ENCODE data around the gene KMT2D.

KMT2D gene

GRCh38 chr12:49092816-49093406 is 32.3 kb upstream of the KMT2D start:
- Histone ChIP-seq H3K4me1 (peaks cover 15% of the 10 kb centered on the region), H3K27me3 (ENCODE audit: low read depth) (peaks cover 25% of the 10 kb centered on the region)
- DNase-seq (ENCODE audit: low spot score in 2 of 2): no peak

DNA sequence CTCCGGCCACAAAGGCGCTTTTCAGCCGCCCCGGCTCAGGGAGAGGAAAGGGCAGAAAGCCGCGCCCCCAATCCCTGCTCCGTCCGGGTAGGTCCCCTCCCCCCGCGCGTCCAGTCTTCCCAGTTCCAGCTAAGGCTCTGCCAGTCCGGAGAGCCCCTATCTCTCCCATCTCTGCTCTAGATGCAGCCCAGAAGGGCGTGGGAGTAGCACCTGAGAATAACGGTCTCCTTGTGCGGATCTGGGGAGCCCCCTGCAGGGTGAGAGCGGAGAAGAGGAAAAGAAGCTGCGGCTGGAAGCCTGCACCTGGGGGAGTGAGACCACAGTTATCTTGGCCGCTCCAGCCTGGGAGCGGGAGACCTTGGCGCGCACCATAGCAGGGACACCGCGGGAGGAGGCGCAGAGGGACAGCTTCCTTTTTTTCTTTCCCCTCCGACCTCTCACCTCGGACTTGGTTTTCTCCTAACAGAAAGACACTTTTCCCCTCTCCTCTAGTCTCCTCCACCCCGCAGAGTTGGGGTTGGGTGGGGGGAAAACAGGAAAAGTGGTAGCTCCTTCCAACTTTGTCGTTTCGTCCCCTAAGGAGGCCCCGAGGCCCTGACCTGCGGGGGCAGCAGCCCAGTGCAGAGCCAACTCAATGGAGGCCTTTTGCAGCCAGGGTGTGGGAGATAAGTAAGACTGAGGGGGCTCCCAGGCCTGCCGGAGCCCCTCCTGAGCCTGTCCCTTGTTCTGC is 31.7 kb upstream of the KMT2D start:
- H3K27me3 ChIP-seq (ENCODE audit: low read depth): peaks cover 25% of the 10 kb centered on the region
- in situ Hi-C loops (cut with MboI; ENCODE audit: low sequenced_read_pairs): no loop called here
- H3K4me3 ChIP-seq: peak overlapping the region; percentile 15
- peak; percentile 68 to 78 for DNase-seq (ENCODE audit: low spot score in 2 of 2)
- H3K4me1 ChIP-seq: peaks cover 16% of the 10 kb centered on the region
- no peaks in the 10 kb centered on the region for H3K9me3 ChIP-seq
- H3K36me3 ChIP-seq (replicated peaks): 0 out of 2 replicates have a peak, but pooled peaks cover 2% of the 10 kb centered on the region

More at GRCh38 chr12:49092816-49093406, 32.3 kb upstream of the KMT2D start:
- H3K4me3 ChIP-seq: no peak overlapping the region
- 0 out of 2 replicates have a peak, but pooled peaks cover 9% of the 10 kb centered on the region for H3K36me3 ChIP-seq (replicated peaks)
- no peaks in the 10 kb centered on the region for H3K9me3 ChIP-seq
- in situ Hi-C loops (cut with MboI; ENCODE audit: low sequenced_read_pairs): no loop called here

- H3K36me3 ChIP-seq (replicated peaks): no peaks in the 10 kb centered on the region
- H3K4me3 ChIP-seq: peak overlapping the region; percentile 15; the same call in 1 of the 2 replicates
- peaks cover 16% of the 10 kb centered on the region for H3K4me1 ChIP-seq
- H3K27me3 ChIP-seq (ENCODE audit: low read depth): peaks cover 25% of the 10 kb centered on the region
- in situ Hi-C loops (cut with MboI; ENCODE audit: low sequenced_read_pairs): no loop called here
- H3K9me3 ChIP-seq: no peaks in the 10 kb centered on the region
- DNase-seq (ENCODE audit: low spot score in 2 of 2): no peak
Measured at GRCh38 chr12:49091836-49092085, 31.2 kb upstream of the KMT2D start.

- Histone ChIP-seq H3K27me3 (ENCODE audit: low read depth) (peaks cover 25% of the 10 kb centered on the region), H3K4me1 (peaks cover 16% of the 10 kb centered on the region), H3K36me3 (replicated peaks) (no peaks in the 10 kb centered on the region), H3K4me3 (no peak overlapping the region), H3K9me3 (no peaks in the 10 kb centered on the region)
- in situ Hi-C loops (cut with MboI; ENCODE audit: low sequenced_read_pairs): no loop called here
- DNase-seq (ENCODE audit: low spot score in 2 of 2): no peak
Measured at GRCh38 chr12:49091056-49091835, 30.7 kb upstream of the KMT2D start.

DNA sequence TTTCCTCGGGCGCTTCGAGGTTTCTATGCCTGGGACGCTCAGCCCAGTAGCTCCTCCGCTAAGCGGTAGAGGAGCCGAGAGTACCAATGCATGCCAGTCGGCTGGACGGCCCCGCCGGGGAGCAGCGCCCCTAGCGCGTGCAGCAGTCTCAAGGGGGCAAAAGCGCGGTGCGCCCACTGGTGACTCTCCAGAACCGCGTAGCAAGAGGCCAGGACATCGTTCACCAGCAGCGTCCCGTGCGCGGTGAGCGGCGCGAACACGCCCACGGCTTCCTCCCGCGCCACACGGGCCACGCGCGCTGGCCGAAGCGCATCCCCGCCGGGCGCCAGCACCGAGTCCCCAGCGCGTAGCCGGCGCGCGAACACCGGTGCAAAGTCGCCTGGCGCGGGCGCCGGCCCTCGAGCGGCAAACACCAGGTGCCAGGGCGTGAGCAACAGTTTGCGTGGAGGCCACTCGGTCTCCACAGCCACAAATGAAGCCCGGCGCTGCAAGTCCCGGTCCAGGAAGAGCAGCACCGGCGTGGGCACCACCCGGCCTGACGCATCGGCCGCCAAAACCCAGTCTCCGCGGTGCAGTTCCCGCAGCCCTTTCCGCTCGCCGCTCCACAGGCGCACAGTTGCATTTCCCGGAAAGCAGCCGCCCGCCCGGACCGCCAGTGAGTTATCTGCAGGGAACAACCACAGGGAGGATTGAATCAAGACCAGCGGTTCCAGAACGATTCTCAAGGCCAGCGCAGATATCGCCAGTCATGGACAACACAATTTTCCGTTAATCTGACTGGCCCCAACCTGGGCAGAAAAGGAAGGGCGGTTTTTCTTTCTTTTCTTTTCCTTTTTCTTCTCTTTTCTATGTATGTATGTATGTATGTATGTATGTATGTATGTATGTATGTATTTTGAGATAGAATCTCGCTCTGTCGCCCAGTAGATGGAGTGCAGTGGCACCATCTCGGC is 29.5 kb upstream of the KMT2D start:
- no peak overlapping the region for H3K4me3 ChIP-seq
- H3K27me3 ChIP-seq (ENCODE audit: low read depth): peaks cover 25% of the 10 kb centered on the region
- peaks cover 16% of the 10 kb centered on the region for H3K4me1 ChIP-seq
- in situ Hi-C loops (cut with MboI; ENCODE audit: low sequenced_read_pairs): no loop called here
- no peaks in the 10 kb centered on the region for H3K9me3 ChIP-seq
- no peaks in the 10 kb centered on the region for H3K36me3 ChIP-seq (replicated peaks)
- DNase-seq (ENCODE audit: low spot score in 2 of 2): peak in 1 of 2 experiments; percentile 52

DNA sequence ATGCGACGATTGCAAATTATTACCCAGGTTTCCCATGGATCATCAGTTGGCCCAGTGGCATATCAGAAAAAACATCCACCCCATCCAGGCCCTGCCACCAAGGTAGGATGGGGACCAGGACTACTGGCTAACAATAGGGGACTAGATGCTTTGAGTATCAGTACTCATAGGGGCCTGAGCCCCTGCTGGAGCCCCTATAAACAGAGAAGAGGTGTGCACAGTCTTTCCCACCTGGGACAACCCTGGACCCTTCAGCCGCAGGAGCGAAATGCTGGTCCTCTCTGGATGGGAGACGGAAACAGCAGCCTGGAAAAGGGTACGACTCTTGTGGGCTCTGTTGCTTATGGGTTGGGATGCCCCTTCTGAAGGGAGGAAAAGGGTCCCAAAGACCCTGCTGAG is 28.3 kb upstream of the KMT2D start:
- in situ Hi-C loops (cut with MboI; ENCODE audit: low sequenced_read_pairs): no loop called here
- H3K9me3 ChIP-seq: no peaks in the 10 kb centered on the region
- H3K27me3 ChIP-seq (ENCODE audit: low read depth): peaks cover 25% of the 10 kb centered on the region
- no peak for DNase-seq (ENCODE audit: low spot score in 2 of 2)
- no peaks in the 10 kb centered on the region for H3K36me3 ChIP-seq (replicated peaks)
- H3K4me1 ChIP-seq: peaks cover 16% of the 10 kb centered on the region
- no peak overlapping the region for H3K4me3 ChIP-seq

GRCh38 chr12:49088150-49088931 is 27.7 kb upstream of the KMT2D start:
- Histone ChIP-seq H3K9me3 (no peaks in the 10 kb centered on the region), H3K4me3 (no peak overlapping the region), H3K36me3 (replicated peaks) (no peaks in the 10 kb centered on the region), H3K27me3 (ENCODE audit: low read depth) (peaks cover 25% of the 10 kb centered on the region), H3K4me1 (peaks cover 16% of the 10 kb centered on the region)
- DNase-seq (ENCODE audit: low spot score in 2 of 2): peak; percentile 89 to 90
- in situ Hi-C loops (cut with MboI; ENCODE audit: low sequenced_read_pairs): no loop called here

DNA sequence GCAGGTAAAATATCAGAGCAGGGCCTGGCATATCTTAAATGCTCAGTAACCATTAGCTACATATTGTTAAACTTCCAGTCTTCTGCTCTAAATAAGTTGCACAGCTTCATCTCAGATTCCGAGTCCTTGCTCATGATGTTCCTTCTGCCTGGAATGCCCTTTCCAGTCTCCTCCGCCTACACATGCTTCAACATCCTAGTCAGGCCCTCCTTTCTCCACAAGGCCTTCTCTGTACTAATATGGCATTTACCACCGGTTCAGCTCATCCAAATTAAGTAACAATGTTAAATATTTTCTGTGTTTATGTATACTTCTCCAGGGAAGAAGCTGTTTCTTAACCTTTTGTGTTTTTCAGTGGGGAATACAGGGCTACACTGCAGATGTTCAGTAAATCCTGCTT is 25.5 kb upstream of the KMT2D start:
- Histone ChIP-seq H3K4me1 (peaks cover 7% of the 10 kb centered on the region), H3K4me3 (no peak overlapping the region), H3K36me3 (replicated peaks) (no peaks in the 10 kb centered on the region), H3K27me3 (ENCODE audit: low read depth) (peaks cover 24% of the 10 kb centered on the region), H3K9me3 (no peaks in the 10 kb centered on the region)
- in situ Hi-C loops (cut with MboI; ENCODE audit: low sequenced_read_pairs): no loop called here
- DNase-seq (ENCODE audit: low spot score in 2 of 2): no peak

DNA sequence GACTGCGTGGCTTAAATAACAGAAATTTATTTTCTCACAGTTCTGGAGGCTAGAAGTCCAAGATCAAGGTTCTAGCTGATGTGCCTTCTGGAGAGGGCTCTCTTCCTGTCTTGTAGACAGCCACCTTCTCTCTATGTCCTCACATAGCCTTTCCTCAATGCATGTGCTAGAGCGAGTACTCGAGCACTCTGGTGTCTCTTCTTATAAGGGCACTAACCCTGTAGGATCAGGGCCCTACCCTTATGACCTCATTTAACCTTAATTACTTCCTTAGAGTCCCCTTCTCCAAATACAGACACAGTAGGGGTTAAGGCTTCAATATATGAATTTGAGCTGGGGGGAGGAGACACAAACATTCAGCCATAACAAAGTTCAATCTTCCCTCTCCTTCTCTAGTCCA is 23.8 kb upstream of the KMT2D start:
- in situ Hi-C loops (cut with MboI; ENCODE audit: low sequenced_read_pairs): no loop called here
- Histone ChIP-seq H3K4me1 (peaks cover 7% of the 10 kb centered on the region), H3K27me3 (ENCODE audit: low read depth) (peaks cover 7% of the 10 kb centered on the region), H3K4me3 (no peak overlapping the region), H3K9me3 (no peaks in the 10 kb centered on the region), H3K36me3 (replicated peaks) (no peaks in the 10 kb centered on the region)
- no peak for DNase-seq (ENCODE audit: low spot score in 2 of 2)

DNA sequence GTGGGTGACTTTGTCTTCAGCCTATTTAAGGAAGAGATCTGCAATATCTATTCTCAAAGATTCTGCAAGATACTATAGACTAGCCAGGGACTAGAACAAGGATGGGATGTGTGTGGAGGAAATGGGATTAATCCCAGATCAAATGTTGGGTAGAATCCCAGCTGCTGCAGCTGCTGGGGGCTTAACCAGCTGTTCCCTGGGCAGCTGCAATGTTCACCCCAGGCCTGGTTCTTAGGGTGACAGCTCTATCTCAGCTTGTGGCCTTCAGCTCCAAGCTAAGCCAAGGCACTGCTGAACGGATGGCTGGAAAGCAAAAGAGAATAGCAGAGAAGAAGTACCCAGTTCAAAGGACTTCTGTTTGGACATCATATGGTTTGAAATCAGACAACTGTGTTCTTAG is 19.2 kb upstream of the KMT2D start:
- Histone ChIP-seq H3K9me3 (no peaks in the 10 kb centered on the region), H3K4me3 (no peak overlapping the region), H3K4me1 (no peaks in the 10 kb centered on the region), H3K36me3 (replicated peaks) (no peaks in the 10 kb centered on the region), H3K27me3 (ENCODE audit: low read depth) (no peaks in the 10 kb centered on the region)
- no peak for DNase-seq (ENCODE audit: low spot score in 2 of 2)
- in situ Hi-C loops (cut with MboI; ENCODE audit: low sequenced_read_pairs): no loop called here

- peaks cover 8% of the 10 kb centered on the region for H3K4me1 ChIP-seq
- no peaks in the 10 kb centered on the region for H3K9me3 ChIP-seq
- H3K4me3 ChIP-seq: no peak overlapping the region
- DNase-seq (ENCODE audit: low spot score in 2 of 2): no peak
- H3K36me3 ChIP-seq (replicated peaks): no peaks in the 10 kb centered on the region
- in situ Hi-C loops (cut with MboI; ENCODE audit: low sequenced_read_pairs): no loop called here
- no peaks in the 10 kb centered on the region for H3K27me3 ChIP-seq (ENCODE audit: low read depth)
Measured at GRCh38 chr12:49070971-49071370, 10.4 kb upstream of the KMT2D start.

DNA sequence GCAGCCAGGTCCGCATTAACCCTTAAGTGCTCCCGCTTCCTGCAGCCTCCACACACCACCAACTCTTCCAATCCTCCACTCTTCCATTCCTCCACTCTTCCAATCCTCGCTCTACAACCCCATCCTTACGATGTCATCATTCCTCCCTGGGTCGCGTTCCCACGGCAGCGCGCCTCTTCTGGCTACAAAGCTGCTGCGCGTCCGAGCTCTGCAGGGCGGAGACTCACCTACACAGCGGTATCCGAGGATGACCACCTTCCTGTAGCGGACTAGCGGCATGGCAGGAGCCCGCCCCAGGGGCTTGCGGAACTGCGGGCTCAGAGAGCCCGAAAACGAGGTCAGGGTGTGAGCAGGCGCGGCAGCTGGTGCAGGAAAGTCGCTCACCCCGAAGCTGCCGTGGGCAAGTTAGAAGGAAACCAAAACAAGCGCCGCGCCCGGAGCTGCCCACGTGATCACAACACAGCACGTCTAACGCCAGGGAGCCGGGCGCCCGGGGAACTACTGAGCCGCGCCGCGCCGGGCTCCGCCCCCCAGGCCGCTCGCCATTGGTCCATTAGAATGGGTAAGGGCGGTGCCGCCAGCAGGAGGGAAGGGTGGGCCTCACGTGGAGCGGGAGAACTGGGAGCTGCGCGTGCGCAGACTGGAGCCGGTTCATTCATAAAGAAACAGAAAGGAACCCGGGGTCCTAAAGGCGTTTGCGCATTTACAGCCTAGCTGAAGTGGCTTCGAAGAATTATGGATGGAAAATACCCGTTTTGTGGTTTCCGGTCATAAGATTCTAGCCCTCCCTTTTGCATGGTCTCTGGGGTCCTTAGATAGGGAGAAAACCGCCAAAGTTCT is 9.1 kb upstream of the KMT2D start, which contains the start of gene RHEBL1:
TSS of gene RHEBL1 (minus strand) at position 473 of the 840 bp plus-strand sequence. CDS start at position 279, 194 bp downstream.
- Histone ChIP-seq H3K4me3 (peak within 1 kb of the TSS; percentile 79), H3K4me1 (peaks cover 8% of the 10 kb centered on the region), H3K27me3 (ENCODE audit: low read depth) (no peaks in the 10 kb centered on the region), H3K9me3 (no peaks in the 10 kb centered on the region), H3K36me3 (replicated peaks) (no peaks in the 10 kb centered on the region)
- DNase-seq (ENCODE audit: low spot score in 2 of 2): peak; percentile 97 to 99
- in situ Hi-C loops (cut with MboI; ENCODE audit: low sequenced_read_pairs): no loop called here
